WERI-Rb-1 (cell line): Measurements from ENCODE around the gene SDR9C7.
"Not testable (repeated sequence)": the region's sequence is repeated elsewhere in the genome, so short reads cannot be mapped to it uniquely, and the experiment has no call there.

Experiments used
- DNase-seq: peaks from one replicate; pipeline ENCODE4 v3.0.0-alpha.2; 2020
- H3K27ac ChIP-seq: fragments of 250-450 bp; sonication (Bioruptor Pico); 2 replicates; pipeline ENCODE4 v1.5.1; 2020; ENCODE audit warnings: mild to moderate bottlenecking, moderate library complexity
- H3K27me3 ChIP-seq: fragments of 250-450 bp; sonication (Bioruptor Pico); 2 replicates; pipeline ENCODE4 v1.5.1; 2021; ENCODE audit warnings: mild to moderate bottlenecking, low read depth, moderate library complexity; ENCODE audit not compliant: insufficient read depth, severe bottlenecking
- H3K36me3 ChIP-seq: fragments of 250-450 bp; sonication (Bioruptor Pico); 2 replicates; pipeline ENCODE4 v1.5.1; 2020; ENCODE audit warnings: mild to moderate bottlenecking, moderate library complexity
- H3K4me3 ChIP-seq: 2 replicates; pipeline ENCODE4 v1.5.1; 2011; ENCODE audit warnings: low read depth, mild to moderate bottlenecking, control low read depth, low read length
- H3K9me3 ChIP-seq: fragments of 250-450 bp; sonication (Bioruptor Pico); 2 replicates; pipeline ENCODE4 v1.5.1; 2021; ENCODE audit warnings: mild to moderate bottlenecking, moderate library complexity; ENCODE audit not compliant: severe bottlenecking
- TF ChIP-seq, protein P1 (sequence below): IDR thresholded peaks from 2 replicates; pipeline ENCODE4 v1.5.1; 2011; ENCODE audit warnings: low read depth, mild to moderate bottlenecking, control low read depth, inconsistent platforms, low read length

The SDR9C7 gene

DNA sequence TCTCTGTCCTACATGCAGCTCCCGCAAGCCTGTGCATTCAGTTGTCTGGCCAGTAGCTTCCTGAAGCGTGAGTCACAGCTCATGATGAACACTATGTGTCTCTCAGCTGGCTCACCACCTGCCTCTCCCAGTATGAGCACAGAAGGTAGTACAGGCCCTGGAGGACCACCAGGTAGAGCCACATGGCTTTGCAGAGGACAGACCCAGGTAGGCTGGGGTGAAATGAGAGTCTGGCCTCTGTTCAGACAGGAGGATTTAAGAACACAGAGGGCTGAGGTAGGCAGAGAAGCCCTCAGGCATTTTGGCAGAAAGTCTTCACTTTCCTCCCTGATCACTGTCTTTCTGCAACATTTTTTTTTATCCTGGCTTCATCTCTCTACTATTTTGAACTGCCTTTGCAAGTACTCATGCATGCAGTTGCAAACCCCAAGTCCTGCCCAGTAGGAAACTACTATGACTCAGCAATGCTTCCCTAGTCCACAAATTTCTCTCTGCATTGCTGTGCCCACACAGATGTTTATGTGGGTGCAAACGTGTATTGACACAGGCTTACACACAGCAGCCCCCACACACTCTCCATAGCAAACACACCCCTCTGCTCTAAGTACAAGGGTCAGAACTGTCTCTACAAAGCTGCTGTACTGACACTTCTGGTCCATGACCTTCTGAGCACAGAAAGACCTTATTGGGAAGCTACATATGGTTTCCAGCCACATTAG, 7.2 kb upstream of the SDR9C7 start:
- H3K27ac ChIP-seq = no peak overlapping the region
- TF ChIP-seq, protein P1, sequence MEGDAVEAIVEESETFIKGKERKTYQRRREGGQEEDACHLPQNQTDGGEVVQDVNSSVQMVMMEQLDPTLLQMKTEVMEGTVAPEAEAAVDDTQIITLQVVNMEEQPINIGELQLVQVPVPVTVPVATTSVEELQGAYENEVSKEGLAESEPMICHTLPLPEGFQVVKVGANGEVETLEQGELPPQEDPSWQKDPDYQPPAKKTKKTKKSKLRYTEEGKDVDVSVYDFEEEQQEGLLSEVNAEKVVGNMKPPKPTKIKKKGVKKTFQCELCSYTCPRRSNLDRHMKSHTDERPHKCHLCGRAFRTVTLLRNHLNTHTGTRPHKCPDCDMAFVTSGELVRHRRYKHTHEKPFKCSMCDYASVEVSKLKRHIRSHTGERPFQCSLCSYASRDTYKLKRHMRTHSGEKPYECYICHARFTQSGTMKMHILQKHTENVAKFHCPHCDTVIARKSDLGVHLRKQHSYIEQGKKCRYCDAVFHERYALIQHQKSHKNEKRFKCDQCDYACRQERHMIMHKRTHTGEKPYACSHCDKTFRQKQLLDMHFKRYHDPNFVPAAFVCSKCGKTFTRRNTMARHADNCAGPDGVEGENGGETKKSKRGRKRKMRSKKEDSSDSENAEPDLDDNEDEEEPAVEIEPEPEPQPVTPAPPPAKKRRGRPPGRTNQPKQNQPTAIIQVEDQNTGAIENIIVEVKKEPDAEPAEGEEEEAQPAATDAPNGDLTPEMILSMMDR = no peak

DNA sequence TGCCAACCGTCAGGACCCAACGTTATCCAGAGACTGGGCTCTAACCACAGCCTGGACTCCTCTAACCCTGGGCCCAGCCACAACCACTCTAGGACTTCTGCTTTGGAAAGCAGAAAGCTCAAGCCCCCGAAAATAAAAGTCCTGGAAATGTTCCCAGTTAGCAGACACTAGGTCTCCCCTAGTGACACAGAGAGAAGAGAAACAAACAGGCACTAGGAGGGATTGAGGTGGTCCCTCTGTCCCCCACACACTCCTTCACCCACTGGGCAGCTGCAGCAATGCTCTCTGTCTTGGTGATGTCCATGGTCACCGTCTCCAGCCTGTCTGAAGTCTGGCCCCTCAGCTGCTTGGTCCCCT, 6.7 kb upstream of the SDR9C7 start:
- not testable (repeated sequence) for H3K9me3 ChIP-seq, H3K27me3 ChIP-seq, DNase-seq, H3K27ac ChIP-seq, H3K36me3 ChIP-seq, H3K4me3 ChIP-seq

More for the DNA sequence above, 7.2 kb upstream of the SDR9C7 start:
- DNase-seq = no peak
- Histone ChIP-seq H3K9me3 (no peaks in the 10 kb centered on the region), H3K36me3 (no peaks in the 10 kb centered on the region), H3K4me3 (no peak overlapping the region), H3K27me3 (peaks cover 5% of the 10 kb centered on the region)

DNA sequence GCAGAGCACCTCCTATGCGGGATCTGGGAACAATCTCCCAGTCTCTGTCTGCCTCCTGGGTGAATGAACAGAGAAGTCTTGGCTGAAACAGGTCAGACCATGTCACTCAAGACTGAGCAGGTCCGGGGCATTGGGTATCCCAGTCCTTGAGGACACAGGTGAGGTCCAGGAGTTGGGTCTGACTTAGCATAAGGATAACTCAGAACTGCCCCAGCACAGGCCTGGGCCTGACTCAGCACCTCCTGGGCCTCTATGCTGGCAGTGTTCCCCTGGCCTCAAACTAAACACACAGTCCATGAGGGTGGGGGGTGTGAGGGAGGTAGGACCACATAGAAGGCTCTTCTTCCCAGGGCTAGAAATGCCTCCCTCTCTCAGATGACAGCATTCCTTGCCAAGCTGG, 1.5 kb upstream of the SDR9C7 start:
- Histone ChIP-seq H3K4me3 (no peak overlapping the region), H3K36me3 (no peaks in the 10 kb centered on the region), H3K27ac (no peak overlapping the region), H3K27me3 (no peaks in the 10 kb centered on the region), H3K9me3 (no peaks in the 10 kb centered on the region)
- TF ChIP-seq, protein P1 = no peak
- no peak for DNase-seq

DNA sequence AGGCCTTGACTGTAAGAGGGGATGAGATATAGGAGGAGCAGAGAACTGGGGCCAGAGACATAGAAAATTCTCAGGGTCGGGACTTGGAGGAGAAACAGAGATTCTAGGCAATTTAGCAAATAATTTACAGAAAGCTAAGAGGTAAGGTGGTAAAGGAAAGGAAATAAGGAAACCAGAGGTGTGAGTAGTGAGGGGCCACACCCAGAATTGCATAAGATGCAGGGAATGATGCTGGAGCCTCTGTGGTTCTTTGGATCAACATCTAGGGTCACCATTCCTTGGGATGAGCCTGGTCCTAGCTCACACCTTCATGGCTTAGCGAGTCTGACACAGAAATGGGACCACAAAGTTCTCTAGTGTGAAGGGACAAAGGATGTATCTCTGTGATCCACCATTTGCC, 949 bp upstream of the SDR9C7 start:
- TF ChIP-seq, protein P1 = no peak
- no peaks in the 10 kb centered on the region for H3K27me3 ChIP-seq
- H3K36me3 ChIP-seq = no peaks in the 10 kb centered on the region
- H3K4me3 ChIP-seq = no peak overlapping the region
- H3K27ac ChIP-seq = no peak overlapping the region
- no peak for DNase-seq
- H3K9me3 ChIP-seq = no peaks in the 10 kb centered on the region

DNA sequence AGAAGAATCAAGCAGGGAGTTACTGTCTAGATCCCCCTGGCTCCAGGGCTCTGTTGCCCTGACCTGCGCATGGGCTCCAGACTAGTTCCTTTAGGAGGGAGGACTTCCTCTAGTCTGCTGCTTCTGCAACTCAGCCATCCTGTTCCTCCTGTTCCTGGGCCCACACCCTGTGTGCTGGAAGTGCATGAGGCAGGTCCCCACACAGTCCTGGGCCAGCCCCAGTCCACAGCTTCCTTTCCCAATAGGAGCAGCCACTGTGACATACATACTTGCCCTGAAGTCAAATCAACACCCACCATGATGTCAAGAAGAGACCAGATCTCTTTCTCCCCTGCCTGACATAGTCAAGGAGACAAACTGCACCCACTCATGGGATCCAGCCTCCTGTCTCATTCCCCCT, 1.3 kb downstream of the SDR9C7 start:
- Histone ChIP-seq H3K4me3 (no peak overlapping the region), H3K36me3 (no peaks in the 10 kb centered on the region), H3K27me3 (no peaks in the 10 kb centered on the region), H3K9me3 (no peaks in the 10 kb centered on the region), H3K27ac (no peak overlapping the region)
- no peak for DNase-seq
- TF ChIP-seq, protein P1 = no peak

DNA sequence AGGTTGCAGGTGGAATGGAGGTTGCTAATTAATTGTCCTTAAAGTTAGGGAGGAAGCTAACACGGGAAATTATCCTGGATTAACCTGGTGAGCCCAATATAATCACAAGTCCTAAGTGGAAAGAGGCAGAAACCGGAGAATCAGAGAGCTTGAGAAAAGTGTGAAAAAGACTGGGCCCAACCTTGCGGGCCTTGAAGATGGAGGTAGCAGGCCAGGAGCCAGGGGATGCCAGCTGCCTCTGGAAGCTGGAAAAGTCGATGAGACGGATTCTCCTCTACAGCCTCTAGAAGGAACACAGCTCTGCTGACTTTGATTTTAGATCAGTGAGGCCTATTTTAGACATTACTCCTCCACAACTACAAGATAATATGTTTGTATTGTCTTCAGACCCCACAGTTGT, 2.1 kb downstream of the SDR9C7 start:
- TF ChIP-seq, protein P1 = no peak
- Histone ChIP-seq H3K36me3 (no peaks in the 10 kb centered on the region), H3K4me3 (no peak overlapping the region), H3K9me3 (no peaks in the 10 kb centered on the region), H3K27ac (no peak overlapping the region), H3K27me3 (no peaks in the 10 kb centered on the region)
- DNase-seq = no peak
